ENCODE data around the gene NHS.
A peak's percentile ranks its signal among the peaks of the same experiment; 100 is the strongest.

Gene NHS

DNA sequence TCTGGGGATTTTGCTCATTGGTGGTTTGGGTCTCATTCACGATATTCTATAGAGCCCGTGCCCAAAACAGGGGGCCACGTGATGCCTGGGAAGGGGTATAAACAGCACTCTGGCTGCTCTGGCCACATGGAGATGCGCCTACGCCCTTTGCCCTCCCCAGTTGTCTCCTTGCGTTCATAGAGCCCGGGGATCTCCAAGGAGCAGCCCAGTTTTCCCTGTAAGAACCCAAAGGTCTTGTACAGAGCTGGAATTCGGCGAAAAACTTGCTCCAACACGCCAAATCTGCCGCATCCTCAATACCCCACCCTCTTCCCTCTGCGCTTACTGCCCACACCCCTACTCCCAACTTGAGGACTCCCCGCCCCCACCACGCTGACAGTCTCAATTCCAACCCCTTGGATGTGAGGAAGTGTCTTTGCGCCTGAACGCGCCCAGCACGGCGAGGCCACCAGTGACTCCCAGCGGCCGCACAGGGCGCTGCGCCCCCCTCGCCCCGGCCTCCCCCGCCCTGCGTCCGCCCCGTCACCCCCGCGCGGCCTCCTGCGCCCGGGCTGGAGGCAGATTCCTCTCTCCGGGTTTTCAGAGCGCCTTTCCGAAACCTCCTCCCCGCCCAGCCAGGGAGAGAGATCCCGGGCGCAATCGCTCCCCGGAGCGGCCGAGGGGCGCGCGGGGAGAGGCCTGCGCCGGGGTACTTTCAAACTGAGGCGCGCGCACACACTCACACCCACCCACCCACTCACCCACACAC lies at the start of gene NHS:
Gene NHS (plus strand): TSS at position 582 of the 748 bp plus-strand sequence. CDS start 558 bp downstream, outside the sequence.
- DNase-seq, result peak; percentile 45

DNA sequence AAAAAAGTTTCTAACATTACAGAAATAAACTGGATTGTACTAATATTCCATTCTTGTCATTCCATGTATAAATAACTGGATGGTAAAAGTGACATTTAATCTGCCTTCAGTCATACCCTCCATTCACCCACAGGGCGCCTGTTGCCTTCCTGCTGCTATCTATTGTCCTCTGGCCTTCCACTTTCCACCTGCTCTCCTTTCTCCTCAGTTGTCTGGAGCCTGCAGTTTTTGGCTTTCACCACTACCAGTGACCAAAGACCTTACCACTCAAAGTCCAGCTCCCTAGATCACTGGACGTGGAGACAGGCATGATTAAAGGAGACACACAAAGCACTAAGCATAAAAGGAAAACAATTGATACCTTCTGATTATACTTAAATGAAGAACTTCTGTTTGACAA lies 46.2 kb upstream of the NHS start:
- DNase-seq, result no peak

DNA sequence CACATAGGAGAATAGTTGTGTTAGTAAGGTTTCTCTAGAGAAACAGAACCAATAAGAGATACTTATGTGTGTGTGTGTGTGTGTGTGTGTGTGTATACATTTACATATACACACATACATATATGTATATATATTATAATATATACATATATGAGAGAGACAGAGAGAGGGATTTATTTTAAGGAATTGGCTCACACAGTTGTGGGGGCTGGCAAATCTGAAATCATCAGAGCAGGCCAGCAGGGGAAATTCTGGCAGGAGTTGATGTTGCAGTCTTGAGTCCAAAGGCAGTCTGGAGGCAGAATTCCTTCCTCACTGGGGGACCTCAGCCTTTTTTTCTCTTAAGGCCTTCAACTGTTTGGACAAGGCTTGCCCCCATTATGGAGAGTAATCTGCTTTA lies 38.6 kb upstream of the NHS start:
- DNase-seq, result no peak

DNA sequence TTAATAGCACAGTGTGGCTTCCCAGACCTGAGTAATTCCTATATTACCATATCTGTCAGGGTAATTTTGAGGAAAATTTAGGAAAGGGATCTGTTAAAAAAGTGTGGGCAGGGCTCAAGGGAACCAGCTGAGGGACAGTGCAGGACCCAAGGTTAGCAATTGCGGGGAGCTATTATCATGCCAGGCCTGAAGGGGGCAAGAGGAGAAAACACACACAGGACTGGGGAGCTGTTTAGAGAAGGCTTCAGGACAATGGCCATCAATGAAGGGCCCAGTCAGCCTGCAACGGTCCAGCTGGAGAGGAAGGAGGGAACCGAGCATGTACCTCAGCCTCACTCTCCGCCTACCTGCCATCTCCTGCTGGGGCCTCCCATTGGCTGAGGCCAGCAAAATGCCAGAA lies 19.0 kb upstream of the NHS start:
- DNase-seq, result no peak

DNA sequence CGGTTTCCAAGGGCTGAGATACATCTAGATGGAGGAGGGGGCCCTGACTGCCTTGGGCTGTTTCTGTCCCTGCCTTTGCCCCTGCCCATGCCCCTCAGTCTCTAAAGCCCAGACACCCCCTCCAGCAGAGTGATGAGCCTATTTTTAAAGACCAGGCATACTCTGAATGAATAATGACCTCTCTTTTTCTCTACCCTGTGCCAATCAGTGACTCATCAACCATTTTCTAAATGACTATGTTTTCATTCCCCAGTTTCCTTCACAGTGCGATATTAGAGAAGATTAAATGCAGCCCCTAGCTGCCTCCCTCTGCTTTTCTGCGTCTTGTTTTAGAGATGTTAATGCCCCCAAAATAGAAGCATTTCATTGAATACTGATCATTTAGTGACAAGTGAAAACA lies 15.5 kb upstream of the NHS start:
- DNase-seq, result no peak

DNA sequence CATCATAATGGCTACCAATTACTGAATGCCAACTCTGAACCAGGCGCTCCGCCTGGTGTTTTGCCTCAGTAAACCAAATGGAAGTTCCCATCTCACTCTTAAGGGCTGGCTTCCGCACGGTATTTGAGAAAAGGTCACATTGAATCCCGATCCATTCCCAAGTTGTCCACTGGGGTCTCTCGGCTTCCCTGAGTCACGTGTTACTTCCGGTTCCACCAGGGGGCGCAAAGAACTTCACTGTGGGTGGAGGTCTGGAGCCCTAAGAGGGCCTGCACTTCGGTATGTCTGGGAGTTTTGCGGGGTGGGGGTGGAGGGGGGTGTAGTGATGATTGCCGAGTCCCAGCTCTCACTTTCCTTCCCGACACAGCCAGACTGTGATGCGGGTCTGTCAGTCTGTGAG lies 13.4 kb upstream of the NHS start:
- no peak for DNase-seq

DNA sequence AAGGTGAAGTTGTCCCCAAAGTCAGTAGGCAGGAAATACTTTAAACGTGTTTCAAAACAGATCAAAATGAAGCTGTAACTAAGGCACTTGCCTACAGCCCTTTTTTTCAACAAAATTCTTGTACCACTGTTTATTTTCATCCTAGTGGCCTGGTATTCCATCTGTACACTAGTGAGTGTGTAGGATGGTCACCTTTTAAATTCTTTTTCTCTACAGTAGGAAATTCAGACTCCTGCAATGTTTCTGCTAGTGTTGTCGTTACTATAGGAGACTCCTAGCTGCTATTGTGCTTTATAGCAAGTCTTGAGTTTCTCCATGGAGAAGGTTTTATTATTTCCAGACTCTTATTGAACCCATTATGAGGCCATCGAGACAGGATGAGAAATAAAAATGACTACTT lies 7.0 kb upstream of the NHS start:
- DNase-seq, result no peak

DNA sequence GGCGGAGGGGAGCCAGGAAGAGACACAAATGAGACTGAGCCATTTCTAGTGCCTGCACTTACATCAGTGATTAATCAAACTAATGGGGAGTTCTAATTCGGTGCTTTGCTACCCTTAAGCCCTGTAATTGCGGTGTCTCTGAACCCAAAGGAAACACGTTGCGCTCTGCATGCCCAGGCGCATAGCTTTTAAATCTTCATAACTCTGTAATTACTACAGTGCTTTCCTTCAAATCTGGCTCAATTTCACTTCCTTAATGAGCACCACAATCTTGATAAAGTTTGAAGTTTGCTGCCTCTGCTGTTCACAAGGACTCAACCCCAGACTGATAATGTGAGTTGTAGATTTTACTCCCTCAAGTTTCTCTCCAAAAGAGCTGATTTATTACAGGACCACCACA lies 5.7 kb upstream of the NHS start:
- DNase-seq, result no peak

DNA sequence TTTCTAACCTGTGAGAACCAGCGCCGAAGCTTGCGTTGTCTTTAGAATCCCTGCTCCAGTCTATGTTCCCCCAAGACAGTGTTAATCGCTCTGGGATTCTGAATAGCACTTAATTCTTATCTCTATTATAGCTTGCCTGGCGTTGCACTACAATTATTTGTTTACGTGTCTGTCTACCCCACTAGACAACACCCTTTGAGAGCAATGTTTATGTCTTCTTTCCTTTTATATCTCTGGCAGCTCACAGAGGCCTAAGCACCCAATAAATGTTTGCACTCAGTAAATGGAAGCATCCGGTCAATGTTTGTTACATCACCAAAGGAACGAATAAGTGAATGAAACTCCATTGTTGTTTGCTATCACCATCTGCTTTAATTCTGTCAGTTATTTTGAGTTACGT lies 4.8 kb upstream of the NHS start:
- no peak for DNase-seq

DNA sequence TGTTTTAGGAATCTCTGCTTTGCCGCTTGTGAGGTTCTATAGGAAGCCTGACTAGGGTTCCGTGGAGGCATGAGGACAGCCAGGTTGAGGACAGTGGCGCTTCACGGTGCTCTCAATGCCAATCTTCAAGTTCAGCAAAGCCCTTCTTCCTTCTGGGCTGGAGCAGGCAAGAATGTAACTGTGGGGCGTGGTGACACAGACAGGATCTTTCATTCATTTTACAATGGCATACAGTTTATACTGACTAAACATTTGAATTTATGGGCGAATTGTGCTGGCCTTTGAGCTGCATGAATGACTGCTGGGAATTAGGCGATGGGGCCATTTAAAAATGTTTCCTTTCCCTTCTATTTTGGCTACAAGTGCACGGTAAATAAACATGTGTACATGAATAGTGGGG lies 2.9 kb upstream of the NHS start:
- DNase-seq, result no peak

DNA sequence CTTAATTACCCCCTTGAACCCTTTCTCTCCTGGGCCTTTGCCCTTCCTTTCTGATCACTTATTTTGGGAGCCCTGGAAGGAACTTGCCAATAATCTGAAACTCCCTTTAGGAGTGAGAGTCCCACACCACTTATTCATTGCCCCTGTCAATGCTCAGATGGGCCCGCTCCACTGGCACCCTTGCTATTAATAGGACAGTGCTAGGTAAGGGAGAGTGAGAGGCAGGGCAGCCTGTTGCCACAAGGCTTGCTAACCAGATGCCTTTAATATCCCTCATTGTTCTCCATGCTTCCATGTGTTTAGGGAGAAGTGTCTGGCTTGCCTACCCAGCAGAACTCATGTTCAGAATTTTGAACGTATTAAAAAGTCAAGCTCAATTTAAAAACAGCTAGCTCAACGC lies 1.7 kb upstream of the NHS start:
- no peak for DNase-seq

DNA sequence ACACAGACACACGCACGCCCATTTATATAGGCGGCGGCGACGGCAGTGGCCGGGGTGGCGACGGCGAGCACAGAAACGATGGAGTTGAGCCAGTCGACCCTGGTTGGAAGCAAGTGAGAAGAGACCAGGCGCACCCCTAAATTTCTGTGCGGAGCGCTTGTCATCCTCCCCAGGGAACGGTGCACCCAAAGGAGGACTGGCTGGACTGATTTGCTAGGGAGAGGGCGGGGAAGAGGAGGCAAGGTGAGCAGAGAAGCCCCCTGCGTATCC lies 302 bp downstream of the NHS start:
- no peak for DNase-seq

DNA sequence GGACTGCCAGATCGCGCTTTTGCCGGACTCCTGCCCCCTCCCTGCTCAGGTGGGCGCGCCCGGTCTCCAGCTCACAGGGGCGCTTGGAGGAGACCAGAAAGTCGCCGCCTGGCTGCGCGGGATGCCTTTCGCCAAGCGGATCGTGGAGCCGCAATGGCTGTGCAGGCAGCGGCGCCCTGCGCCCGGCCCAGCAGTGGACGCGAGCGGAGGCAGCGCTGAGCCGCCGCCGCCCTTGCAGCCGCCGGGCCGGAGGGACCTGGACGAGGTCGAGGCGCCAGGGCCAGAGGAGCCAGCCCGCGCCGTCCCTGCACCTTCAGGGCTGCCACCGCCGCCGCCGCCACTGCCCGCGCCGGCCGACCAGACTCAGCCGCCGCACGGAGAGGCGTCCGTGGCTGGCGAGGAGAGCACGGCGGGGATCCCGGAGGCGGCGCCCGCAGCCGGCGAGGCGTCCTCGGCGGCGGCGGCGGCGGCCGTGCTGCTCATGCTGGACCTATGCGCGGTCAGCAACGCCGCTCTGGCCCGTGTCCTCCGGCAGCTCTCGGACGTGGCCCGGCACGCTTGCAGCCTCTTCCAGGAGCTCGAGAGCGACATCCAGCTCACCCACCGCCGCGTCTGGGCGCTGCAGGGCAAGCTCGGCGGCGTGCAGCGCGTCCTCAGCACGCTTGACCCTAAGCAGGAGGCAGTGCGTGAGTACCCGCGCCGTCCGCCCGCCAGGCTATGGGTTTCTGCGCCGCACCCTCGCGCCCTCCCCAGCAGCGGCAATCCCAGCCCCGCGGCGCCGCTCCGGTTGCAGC lies 834 bp downstream of the NHS start:
- DNase-seq, result no peak

DNA sequence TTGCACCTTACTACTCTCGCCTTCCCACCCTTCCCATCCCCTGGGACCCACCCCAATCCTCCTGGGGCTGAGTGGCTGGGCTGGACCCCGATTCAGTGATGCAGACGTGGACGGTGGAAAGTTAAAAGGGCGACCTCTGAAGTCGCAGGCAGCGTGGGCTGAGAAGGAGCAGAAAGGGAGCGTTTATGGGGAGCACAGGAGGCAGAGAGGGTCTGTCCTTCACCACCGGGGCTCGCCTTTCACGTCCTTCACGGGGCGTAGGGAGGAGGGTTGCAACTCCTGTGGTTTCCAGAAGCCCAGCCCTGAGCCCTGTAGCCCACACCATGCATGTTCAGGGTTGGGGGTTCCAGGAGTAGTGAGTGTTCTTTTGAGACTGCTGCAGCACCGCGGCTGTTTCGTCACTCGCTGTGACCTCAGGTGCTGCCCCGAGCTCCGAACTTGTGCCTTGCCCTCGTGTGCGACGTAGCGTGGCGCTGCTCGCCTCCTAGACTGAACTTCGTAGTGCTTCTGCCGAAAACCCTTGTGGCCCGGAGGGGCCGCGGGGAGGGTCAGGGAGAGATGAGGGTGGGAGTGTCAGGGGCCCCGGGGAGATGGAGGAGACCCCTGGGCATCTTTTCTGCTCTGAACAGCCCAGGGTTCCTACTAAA lies 1.6 kb downstream of the NHS start:
- DNase-seq, result no peak

DNA sequence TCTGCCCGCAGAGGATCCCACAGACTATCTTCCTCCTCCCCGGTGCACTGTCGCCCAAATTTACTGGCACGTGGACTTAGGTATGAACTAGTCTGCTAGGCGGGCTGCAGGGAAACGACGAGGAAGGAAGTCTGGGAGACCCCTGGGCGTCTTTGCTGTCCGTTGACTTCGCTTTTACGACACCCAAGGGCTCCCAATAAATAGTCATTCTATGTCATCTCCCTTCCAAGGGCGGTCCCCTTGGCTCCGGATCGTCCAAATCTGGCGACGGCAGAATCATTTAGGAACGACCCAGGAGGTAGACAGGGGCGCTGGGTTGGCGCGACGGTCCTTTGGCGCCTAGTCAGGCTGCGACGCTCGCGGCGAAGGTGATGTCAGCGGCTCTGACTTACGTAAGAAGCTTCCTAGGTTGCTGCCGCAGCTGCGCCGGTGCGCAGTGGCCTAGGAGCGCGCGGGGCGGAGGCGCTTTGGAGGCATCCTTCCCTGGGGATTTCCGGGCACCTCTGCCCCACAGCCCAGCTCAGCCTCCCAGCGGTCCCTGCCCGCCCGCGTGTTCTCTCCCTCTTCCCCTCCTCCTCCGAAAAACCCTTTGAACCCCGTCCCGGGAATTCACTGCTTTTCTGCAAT lies 2.2 kb downstream of the NHS start:
- peak; percentile 56 for DNase-seq

DNA sequence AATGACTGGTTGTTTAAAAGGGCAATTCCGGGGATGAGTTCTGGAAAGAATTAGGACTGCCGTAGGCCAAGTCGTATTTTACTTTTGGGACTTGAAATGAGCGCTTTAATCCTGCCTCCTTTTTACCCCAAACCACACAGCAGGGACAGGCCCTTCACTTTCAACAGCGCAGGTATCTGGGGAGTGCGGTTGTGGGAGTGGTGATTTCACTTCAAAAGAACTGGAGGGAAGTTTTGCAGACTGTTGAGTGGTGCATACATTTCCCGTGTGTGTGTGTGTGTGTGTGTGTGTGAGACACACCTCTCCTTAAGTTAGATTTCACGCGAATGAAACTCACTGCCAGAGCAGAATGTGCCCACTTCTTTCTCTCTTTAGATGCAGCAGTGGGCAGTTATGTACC lies 2.8 kb downstream of the NHS start:
- no peak for DNase-seq

DNA sequence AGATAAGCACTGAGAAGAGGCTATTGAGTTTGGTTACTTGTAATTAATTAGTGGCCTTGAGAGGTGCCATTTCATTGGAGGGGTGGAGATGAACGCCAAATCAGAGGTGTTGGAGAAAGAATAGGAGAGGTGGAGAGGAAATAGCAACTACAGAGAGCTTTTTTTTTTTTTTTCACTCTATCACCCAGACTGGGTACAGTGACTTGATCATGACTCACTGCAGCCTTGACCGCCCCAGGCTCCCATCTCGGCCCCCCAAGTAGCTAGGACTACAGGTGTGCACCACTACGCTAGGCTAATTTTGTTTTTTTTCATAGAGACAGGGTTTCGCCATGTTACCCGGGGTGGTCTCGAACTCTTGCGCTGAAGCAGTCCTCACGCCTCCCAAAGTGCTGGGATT lies 5.2 kb downstream of the NHS start:
- DNase-seq, result no peak

DNA sequence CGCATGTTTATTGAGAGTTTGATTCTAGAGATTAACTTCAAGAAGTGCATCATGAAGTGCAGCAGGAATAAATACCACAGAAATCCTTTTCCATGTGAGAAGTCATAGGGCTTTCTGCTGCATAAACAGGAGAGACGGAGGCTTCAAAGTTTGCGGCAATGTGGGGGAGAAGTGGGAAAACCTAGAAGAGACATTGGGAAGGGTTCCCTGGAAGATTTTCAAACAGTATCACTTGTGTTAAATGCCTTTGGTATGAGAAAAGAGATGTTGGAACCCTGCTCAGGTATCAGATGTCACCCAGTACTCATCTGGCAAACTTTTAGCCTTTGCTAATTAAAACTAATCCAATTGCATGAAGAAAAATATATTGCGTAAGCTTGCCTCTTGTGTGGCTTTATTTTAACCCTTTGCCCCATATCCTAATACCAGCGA lies 15.4 kb downstream of the NHS start:
- no peak for DNase-seq

DNA sequence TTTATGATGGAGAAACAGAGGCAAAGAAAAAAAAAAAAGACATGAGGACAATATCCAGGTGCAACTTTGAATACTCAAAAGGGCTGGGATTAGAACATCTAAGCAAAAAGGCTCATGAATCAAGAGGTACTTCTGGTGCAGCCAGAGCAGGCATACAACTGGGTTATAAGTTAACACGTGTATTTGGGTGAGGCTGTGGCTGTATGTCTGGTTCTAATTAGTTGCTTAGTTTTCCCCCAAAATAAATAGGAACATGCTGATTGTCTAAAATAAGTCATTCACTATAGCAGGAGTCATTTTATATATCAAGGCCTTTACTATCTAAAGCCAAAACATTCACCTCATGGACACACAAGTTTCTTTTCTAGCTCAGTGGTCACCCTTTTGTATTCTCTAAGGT lies 20.2 kb downstream of the NHS start:
- no peak for DNase-seq

DNA sequence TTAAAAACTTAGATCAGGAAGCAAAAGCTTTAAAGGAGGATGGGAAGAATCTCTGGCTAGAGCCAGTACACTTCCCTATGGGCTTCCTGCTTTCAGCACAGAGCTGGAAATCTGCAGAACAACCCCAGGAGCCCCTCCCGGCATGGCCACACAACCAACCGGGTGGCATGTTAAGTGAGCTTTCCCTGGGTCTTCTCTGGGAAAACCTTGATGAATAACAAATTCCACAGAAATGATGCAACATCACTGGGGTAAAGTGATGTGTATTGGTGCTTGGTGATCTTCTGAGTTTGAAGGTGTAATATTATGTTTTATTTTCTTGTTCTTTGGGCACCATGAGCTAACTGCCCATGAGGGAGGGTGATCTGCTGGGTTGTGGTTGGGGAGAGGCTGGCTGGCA lies 22.1 kb downstream of the NHS start:
- DNase-seq, result no peak

DNA sequence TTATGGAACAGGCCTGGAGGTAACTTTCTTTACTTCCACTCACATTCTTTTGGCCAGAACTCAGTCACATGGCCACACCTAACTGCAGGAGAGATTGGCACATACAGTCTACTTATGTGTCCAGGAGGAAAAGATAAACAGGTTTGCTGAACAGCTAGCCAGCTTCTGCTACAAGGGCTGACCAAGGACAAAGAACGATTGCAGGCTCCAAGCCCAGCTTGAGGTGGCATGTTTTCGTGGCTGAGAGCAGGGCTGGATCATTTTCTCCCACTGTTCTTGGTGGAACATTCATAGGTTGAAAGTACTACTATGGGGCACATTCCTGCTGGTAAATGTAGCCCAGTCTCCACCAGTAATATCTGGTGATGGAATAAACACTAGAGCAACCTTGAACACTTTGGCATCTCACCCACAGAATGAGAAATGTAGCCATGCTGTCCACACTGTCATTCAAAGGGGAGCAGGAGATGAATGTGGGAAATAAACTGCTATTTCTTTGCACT lies 28.2 kb downstream of the NHS start:
- DNase-seq, result no peak

DNA sequence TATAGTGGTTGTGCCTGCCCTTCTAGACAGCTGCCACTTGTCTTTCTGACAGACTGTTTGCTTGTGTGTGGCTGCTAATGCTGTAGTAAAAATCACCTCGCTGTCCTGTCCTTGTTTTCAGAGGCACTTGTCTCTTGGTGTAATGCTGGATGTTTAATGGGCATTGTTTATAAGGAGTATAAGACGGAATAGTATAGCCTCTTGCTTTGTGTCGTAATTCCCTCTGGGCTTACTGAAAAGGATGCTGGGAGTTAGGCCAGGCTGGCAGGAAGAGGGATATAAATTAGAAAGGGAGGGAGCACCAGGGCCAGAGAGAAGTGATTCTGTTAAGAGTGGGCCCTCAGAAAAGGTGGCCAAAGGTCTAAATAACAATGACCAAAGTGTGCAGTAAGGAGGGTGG lies 29.0 kb downstream of the NHS start:
- DNase-seq, result no peak

DNA sequence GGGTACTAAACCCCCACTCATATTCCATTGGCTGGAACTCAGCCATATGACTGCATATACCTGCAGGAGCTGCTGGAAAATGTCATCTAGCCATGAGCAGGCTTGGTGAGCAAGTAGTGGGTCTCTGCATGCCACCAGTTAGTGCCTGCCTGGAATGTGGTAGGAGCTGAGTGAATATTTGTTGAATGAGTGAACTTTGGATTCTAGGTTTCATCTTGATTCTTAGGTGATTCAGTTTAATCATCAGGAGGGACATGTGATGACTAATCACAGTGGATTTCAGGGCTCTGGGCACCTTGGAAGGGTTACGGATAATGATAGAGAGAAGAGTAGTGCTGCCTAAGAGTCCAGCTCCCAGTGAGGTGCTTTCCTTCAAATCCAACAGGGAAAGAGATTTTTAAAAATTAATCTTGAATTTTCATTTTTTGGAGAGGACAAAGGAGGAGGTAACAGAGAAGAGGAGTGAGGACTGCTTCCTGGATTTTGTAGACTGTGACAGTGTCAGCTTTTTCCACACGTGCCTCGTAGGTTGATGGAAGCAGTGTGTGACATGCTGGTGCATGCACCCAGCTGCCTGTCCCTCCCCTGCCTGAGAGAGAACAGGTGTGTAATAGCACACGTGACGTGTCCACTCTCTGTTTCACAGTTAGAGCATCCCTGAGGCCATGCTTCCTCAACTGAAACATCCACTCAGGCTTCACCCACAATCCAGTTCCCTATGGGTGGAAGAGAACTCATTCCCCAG lies 30.4 kb downstream of the NHS start:
- DNase-seq, result no peak
